Endometrium (tissue), 2 donors: ENCODE measurements around the gene EXOSC7.
A peak's percentile ranks its signal among the peaks of the same experiment; 100 is the strongest.

Experiments used
- FAIRE-seq: peaks from 2 replicates; lab custom pipeline; 2012; peaks lifted over from hg19 to GRCh38; lab: Jason Lieb, UNC
- donor health status: control.
- donor health status: control.

The EXOSC7 gene

GRCh38 chr3:44993471-44994205, 17.6 kb downstream of the EXOSC7 start:
- no peak for FAIRE-seq

GRCh38 chr3:44995142-44995770, 19.2 kb downstream of the EXOSC7 start:
- no peak for FAIRE-seq

DNA sequence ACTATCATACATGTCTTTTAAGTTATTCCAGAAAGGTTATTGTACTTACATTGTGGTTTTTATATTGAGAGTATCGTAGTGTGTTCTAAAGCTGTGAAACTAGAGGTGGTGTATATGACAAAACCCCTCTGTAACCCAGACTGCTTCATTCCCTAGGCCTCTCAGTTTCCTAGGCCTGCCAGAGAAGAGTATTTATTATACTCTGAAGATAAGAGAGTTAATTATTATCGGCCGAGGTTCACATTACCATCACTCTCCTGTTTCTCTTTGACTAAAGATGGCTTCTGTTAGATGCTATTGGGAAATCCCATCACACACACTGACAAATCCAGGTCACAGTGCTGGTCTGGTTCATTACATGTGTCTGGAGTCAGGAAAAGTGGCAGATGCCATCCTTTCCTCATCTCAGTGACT, 20.5 kb downstream of the EXOSC7 start:
- no peak for FAIRE-seq

DNA sequence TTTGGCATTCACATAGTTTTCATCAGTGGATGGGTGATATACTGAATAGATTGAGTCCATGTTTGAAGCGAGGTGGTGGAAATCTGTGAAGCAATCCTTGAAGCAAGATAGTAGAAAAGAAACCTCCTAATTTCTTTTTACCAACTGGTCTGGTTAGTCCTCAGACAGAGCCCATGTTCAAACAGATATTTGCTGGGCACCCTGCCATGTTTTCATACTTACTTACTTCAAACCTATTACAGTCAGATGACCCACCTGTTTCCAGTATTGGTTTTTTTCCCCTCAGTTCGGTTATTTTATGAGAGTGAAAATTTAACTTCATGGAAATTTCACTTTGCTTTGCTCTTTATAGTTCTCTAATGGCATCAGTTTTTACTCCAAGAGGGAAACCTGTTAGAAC, 23.7 kb downstream of the EXOSC7 start:
- no peak for FAIRE-seq

- FAIRE-seq = no peak
Measured at GRCh38 chr3:45000823-45001222, 24.8 kb downstream of the EXOSC7 start.

DNA sequence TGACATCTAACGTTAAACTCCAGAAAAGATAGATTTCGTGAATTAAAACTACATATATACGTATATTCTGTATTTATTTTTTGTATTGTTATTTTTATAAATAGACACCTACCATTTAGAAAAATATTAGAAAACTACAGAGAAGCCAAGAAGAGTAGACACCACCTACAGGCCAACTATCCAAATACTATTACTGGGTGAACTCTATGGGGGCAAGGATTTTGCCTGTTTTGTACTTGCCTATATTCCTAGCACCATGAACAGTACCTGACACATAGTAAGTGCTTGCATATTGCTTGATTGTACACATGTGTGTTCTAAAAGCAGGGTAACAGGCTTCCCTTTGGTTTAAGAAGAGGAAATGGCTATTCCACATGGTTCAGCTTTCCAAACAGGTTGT, 25.7 kb downstream of the EXOSC7 start:
- FAIRE-seq = no peak

DNA sequence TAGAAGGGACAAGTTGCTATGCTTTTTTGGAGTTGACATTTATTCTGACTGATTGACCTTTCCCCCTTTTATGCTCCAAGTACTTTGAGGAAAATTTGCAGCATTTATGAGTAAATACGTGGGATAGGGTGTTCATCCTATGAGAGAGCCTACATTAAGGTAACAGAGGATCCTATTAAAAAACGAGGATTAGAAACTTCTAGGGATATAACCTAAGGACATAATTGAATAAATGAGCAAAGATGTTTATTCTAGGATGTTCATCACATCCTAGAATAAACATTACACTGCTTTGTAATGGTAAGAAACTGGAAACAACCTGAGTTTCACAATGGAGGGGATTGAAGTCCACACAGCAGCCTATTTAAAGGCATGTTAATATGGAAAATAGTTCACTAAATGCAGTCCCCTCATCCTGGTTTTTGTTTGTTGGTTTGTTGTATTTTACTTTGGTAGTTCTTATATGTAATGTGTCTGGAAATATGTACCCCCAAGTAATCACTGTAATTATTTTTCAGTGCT, 26.2 kb downstream of the EXOSC7 start:
- no peak for FAIRE-seq

GRCh38 chr3:45002720-45003119, 26.7 kb downstream of the EXOSC7 start:
- no peak for FAIRE-seq

GRCh38 chr3:45003406-45003805, 27.4 kb downstream of the EXOSC7 start:
- FAIRE-seq = no peak

DNA sequence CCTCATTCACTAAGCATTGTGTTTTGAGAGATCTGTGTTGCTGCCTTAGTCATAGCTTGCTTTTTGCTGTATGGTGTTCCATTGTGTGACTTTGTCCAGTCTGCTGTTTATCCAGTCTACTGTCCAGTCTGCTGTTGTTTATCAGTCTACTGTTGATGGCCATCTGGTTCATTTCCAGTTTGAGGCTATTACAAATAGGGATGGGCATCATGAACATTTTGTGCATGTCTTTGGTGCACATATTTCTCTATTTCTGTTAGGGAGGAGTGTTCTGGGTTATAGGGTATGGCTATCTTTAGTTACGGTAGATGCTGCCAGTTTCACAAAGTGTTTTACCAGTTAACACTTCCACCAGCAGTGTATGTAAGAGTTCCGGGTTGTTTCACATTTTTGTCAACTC, 27.8 kb downstream of the EXOSC7 start:
- FAIRE-seq = no peak

GRCh38 chr3:45007091-45007490, 31.0 kb downstream of the EXOSC7 start:
- no peak for FAIRE-seq

GRCh38 chr3:45008117-45008516, 32.1 kb downstream of the EXOSC7 start:
- FAIRE-seq = no peak

- FAIRE-seq = no peak
Measured at GRCh38 chr3:45009868-45010267, 33.8 kb downstream of the EXOSC7 start.

DNA sequence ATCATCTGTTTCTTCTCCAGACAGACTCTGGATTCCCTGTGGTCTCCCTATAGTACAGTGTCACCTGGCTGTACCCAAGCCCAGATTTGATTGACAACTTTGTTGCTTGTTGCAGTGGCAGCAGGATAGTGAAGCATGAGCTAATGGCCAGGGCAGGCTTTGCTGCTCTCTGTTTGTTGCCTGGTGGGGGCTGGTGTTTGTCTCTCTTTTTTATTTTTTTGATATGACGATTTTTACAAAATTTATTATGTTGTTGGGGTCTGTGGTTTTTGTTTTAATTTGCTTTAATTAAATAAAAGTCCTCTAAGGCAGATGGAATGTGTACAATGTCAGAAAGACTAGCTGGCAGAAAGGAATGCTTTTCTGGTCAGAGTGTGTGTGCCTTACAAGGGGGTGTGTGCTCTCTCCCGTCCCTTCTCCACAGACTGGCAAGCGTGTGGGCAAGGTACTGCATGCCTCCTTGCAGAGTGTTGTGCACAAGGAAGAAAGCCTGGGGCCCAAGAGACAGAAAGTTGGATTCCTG, 34.8 kb downstream of the EXOSC7 start:
- peak; percentile 89 for FAIRE-seq

DNA sequence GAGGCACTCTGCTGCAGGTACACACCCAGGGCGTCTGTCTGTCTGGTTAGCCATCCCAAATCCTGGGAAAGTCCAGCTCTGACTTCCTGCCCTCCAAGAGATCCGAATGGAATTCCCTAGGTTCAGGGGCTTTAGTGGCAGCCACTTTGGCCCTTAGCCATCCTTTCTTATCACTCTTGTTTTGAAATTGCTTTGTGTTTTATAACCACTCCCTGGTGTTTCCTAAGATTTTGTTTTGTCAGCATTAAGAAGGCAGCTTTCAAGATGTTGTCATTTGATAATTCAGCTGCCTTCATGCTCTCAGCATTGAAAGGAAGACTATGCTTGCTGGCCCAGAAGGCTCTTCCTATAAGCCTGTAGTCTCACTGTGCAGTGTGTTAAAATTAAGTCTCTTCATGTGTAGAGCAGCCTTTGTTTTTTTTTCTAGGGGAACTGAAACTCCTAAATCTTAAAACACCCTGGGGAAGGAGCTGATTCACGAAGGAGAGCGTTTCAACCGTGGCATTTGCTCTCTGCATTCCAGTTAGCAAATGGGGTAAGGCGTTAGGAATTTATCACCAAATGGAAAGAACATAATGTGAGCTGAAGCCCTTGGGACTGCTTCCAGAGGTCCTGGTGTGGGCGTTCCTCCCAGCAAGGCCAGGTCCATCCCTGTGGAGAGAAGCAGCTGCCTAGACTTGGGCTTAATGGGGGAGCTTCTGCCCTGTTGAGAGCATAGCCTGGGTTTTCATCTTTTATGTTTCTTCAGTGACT, 35.9 kb downstream of the EXOSC7 start:
- FAIRE-seq = peak; percentile 95

DNA sequence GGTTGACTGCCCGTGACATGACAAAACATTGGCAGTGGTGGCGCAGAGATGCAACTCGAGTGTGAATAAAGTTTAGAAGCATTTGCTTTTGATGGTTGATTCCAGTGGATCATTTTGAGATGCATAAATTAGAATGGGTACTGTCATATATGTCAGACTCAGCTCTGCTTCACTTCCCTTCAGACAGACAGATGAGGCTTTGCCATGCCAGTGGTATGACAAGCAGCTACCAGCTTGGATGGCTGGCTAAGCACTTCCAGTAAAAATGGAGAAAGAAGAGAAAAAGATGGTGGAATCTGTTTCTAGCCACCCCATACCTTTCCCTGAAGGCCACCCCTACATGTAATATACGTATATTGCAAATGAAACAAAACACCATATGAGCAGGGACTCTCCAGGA, 36.5 kb downstream of the EXOSC7 start:
- no peak for FAIRE-seq

DNA sequence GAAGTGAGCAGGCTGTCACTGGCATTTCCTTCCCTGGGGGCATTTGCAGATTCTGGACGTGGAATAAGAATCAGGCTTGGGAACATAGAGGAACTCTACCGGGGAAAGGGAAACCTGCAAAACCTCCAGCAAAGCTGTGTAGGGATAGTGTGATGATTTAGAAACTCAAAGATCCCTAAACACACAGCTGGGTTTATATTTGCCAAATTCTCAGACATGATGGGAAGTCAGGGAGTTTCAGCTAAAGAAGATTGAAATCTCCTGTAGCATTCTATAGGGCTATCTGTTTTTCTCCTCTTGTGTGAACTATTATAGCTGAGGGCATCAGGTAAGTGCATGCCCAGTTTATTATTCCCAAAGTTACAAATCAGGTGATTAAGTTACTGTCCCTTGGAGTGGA, 40.9 kb downstream of the EXOSC7 start:
- no peak for FAIRE-seq

- FAIRE-seq = no peak
Measured at GRCh38 chr3:45017821-45018220, 41.8 kb downstream of the EXOSC7 start.

DNA sequence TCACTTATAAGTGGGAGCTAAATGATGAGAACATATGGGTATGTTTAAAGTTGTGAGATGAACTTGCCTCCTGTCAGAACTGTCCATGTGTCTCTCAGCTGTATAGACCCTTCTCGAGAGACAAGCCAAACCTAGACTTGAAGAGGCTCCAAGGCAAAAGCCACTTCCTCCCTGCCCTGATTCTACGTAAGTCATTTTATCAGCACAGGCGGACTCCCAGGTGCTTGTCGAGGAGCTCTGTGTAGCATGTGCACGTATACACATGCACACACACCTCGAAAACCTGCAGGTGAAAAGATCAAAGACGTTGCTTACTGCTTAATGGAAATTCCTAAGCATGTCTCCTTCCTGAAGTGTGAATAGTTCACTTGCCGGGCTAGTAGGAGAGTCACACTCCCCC, 44.5 kb downstream of the EXOSC7 start:
- no peak for FAIRE-seq

- no peak for FAIRE-seq
Measured at GRCh38 chr3:45021524-45022297, 45.7 kb downstream of the EXOSC7 start.

GRCh38 chr3:45023675-45024074, 47.6 kb downstream of the EXOSC7 start:
- no peak for FAIRE-seq
